Measurements from ENCODE around the gene IGF1R.

Gene IGF1R

DNA sequence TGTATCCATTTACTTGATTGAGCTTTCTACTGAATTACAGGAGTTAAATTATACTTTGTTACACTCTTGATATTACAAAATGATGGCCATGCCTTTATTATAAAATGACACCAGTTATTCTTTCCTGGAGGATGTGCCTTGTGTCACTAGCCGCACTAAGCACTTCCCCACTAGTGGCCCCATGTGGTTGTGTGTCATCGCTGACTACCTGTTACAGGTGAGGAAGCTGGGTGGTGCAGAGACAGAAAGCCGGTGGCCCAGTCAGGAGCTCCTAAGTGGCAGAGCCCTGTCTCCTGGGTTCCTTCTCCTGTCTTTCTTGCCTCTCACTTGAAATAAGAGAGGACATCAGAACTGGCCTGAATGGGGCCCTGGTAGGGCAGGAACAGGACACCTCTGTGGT is 96.8 kb downstream of the IGF1R start:
- no peaks in the 10 kb centered on the region for H3K9me3 ChIP-seq
- peaks cover 47 to 60% of the 10 kb centered on the region in 2 experiments for H3K4me1 ChIP-seq (ENCODE audit: control insufficient read depth in 1 of 2, insufficient read depth in 1 of 2, low read depth in 1 of 2, low read length in 1 of 2)
- TF ChIP-seq CTCF (IDR thresholded peaks at IDR 0.05), result no peak
- H3K27ac ChIP-seq, result peak overlapping the region; percentile 72
- H3K36me3 ChIP-seq, result no peaks in the 10 kb centered on the region
- H3K4me3 ChIP-seq (ENCODE audit: low read depth in 1 of 2, low read length in 1 of 2), result peak overlapping the region in 1 of 2 experiments; percentile 5
- no peaks in the 10 kb centered on the region for H3K27me3 ChIP-seq

DNA sequence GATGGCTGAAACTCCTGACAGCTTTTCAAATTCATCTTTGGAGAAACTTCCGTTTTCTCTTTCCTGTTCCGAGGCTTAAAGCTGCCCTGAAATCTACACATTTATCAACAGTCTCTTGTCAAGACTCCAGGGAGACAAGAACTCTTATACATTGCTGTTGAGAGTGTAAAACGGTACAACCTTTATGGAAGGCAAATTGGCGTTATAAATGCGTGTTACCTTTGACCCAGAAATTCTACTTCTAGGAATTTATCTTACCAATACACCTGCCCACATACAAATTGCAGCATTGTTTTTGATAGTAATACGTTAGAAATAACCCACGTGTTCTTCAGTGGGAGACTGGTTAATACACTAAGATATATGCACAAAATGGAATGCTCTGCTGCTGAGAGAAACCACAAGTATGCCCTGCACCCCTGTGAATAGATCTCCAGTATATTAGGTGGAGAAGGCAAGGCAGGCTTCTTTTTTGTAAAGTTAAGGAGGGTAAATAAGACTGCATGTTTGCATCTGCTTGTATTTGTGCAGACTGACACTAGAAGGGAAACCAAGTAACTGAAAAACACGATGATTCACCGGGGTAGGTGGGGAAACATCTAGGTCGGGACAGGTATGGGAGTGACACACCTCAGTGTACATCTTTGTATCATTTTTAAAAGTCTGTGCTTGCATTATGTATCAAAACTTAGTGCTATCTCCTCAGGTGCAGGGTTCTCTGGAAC is 97.5 kb downstream of the IGF1R start:
- peak overlapping the region; percentile 72 for H3K27ac ChIP-seq
- H3K4me1 ChIP-seq (ENCODE audit: control insufficient read depth in 1 of 2, insufficient read depth in 1 of 2, low read depth in 1 of 2, low read length in 1 of 2), result peaks cover 46 to 54% of the 10 kb centered on the region in 2 experiments
- no peak for TF ChIP-seq CTCF (IDR thresholded peaks at IDR 0.05)
- H3K27me3 ChIP-seq, result no peaks in the 10 kb centered on the region
- H3K36me3 ChIP-seq, result no peaks in the 10 kb centered on the region
- no peaks in the 10 kb centered on the region for H3K9me3 ChIP-seq
- no peak overlapping the region for H3K4me3 ChIP-seq (ENCODE audit: low read depth in 1 of 2, low read length in 1 of 2)

GRCh38 chr15:98746375-98747155 is 98.2 kb downstream of the IGF1R start:
- Histone ChIP-seq H3K27ac (peak overlapping the region; percentile 26), H3K27me3 (no peaks in the 10 kb centered on the region), H3K9me3 (no peaks in the 10 kb centered on the region), H3K36me3 (no peaks in the 10 kb centered on the region), H3K4me3 (ENCODE audit: low read depth in 1 of 2, low read length in 1 of 2) (no peak overlapping the region), H3K4me1 (ENCODE audit: control insufficient read depth in 1 of 2, insufficient read depth in 1 of 2, low read depth in 1 of 2, low read length in 1 of 2) (peaks cover 39 to 48% of the 10 kb centered on the region in 2 experiments)
- TF ChIP-seq CTCF (IDR thresholded peaks at IDR 0.05), result no peak

DNA sequence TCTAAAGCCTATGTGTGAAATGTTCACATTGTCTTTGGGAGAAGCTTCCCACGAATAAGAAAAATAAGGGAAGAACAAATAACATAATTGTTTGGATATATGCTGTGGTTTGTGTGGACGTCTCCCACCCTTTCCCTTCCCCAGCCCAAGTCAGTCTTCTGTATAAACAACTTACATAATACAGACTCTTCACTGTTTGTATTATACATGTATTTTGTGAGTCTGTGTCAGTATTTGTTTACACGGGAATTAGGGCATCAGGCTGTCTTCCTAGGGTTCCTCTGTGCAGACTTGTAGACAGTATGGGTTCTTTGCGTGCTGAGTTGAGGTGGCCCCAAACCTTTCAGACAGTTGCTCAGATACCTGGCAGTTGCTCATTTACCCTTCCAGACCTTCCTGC is 103.4 kb downstream of the IGF1R start:
- Histone ChIP-seq H3K9me3 (no peaks in the 10 kb centered on the region), H3K4me1 (ENCODE audit: control insufficient read depth in 1 of 2, insufficient read depth in 1 of 2, low read depth in 1 of 2, low read length in 1 of 2) (peaks cover 11 to 16% of the 10 kb centered on the region in 2 experiments), H3K27me3 (no peaks in the 10 kb centered on the region), H3K4me3 (ENCODE audit: low read depth in 1 of 2, low read length in 1 of 2) (no peak overlapping the region), H3K36me3 (no peaks in the 10 kb centered on the region), H3K27ac (no peak overlapping the region)
- TF ChIP-seq CTCF (IDR thresholded peaks at IDR 0.05), result no peak

- no peak overlapping the region for H3K4me3 ChIP-seq (ENCODE audit: low read depth in 1 of 2, low read length in 1 of 2)
These were observed 105.7 kb downstream of the IGF1R start for GRCh38 chr15:98753726-98754656.

More at GRCh38 chr15:98753726-98754656, 105.7 kb downstream of the IGF1R start:
- Histone ChIP-seq H3K4me1 (ENCODE audit: control insufficient read depth in 1 of 2, insufficient read depth in 1 of 2, low read depth in 1 of 2, low read length in 1 of 2) (peaks cover 11 to 16% of the 10 kb centered on the region in 2 experiments), H3K9me3 (no peaks in the 10 kb centered on the region), H3K27ac (peak overlapping the region; percentile 62), H3K27me3 (no peaks in the 10 kb centered on the region), H3K36me3 (no peaks in the 10 kb centered on the region)
- no peak for TF ChIP-seq CTCF (IDR thresholded peaks at IDR 0.05)

Data from neutrophil (primary cell).